ENCODE measurements around the gene TMPRSS6. TPM values are rescaled to one million over a fixed set of nuclear protein-coding genes. Genes with fewer than 3 reads are reported as not detected.

Gene TMPRSS6
- total RNA-seq, 1 experiment from 2014 or later, result not detected

- Mint-ChIP-seq H3K27ac (ENCODE audit: low read depth, unreplicated experiment) (no peak overlapping the region), H3K4me1 (ENCODE audit: insufficient read depth, unreplicated experiment) (no peaks in the 10 kb centered on the region), H3K4me3 (ENCODE audit: unreplicated experiment) (no peak overlapping the region), H3K27me3 (ENCODE audit: insufficient read depth, unreplicated experiment) (peaks cover 14% of the 10 kb centered on the region), H3K9me3 (ENCODE audit: unreplicated experiment) (no peaks in the 10 kb centered on the region), H3K36me3 (ENCODE audit: insufficient read depth, unreplicated experiment) (no peaks in the 10 kb centered on the region)
- TF ChIP-seq CTCF (IDR thresholded peaks at IDR 0.05; ENCODE audit: unreplicated experiment), result no peak
- BruUV-seq (replicated peaks), result no TSS peak
- POLR2A ChIA-PET, result interaction anchor here (0.6 kb wide), 1 partner anchor 544 kb away, joined by 4 read pairs; no protein-coding TSS in a partner anchor
- no peak for DNase-seq (ENCODE audit: unreplicated experiment)
- CTCF ChIA-PET, result no interaction called here
- intact Hi-C loops (cut with micrococcal nuclease), result no loop called here
Measured at GRCh38 chr22:37064553-37064952, 45.0 kb downstream of the TMPRSS6 start.

GRCh38 chr22:37063431-37064420 is 45.8 kb downstream of the TMPRSS6 start:
- POLR2A ChIA-PET, result no interaction called here
- CTCF ChIA-PET, result no interaction called here
- Mint-ChIP-seq H3K36me3 (ENCODE audit: insufficient read depth, unreplicated experiment) (no peaks in the 10 kb centered on the region), H3K9me3 (ENCODE audit: unreplicated experiment) (no peaks in the 10 kb centered on the region), H3K27ac (ENCODE audit: low read depth, unreplicated experiment) (no peak overlapping the region), H3K4me1 (ENCODE audit: insufficient read depth, unreplicated experiment) (no peaks in the 10 kb centered on the region), H3K4me3 (ENCODE audit: unreplicated experiment) (no peak overlapping the region), H3K27me3 (ENCODE audit: insufficient read depth, unreplicated experiment) (peaks cover 14% of the 10 kb centered on the region)
- TF ChIP-seq CTCF (IDR thresholded peaks at IDR 0.05; ENCODE audit: unreplicated experiment), result no peak
- intact Hi-C loops (cut with micrococcal nuclease), result no loop called here
- DNase-seq (ENCODE audit: unreplicated experiment), result no peak
- no TSS peak for BruUV-seq (replicated peaks)

- CTCF ChIA-PET, result no interaction called here
- Mint-ChIP-seq H3K27ac (ENCODE audit: low read depth, unreplicated experiment) (no peak overlapping the region), H3K4me1 (ENCODE audit: insufficient read depth, unreplicated experiment) (no peaks in the 10 kb centered on the region), H3K36me3 (ENCODE audit: insufficient read depth, unreplicated experiment) (peaks cover 3% of the 10 kb centered on the region), H3K27me3 (ENCODE audit: insufficient read depth, unreplicated experiment) (peaks cover 14% of the 10 kb centered on the region), H3K4me3 (ENCODE audit: unreplicated experiment) (no peak overlapping the region), H3K9me3 (ENCODE audit: unreplicated experiment) (no peaks in the 10 kb centered on the region)
- no peak for TF ChIP-seq CTCF (IDR thresholded peaks at IDR 0.05; ENCODE audit: unreplicated experiment)
- no peak for DNase-seq (ENCODE audit: unreplicated experiment)
- POLR2A ChIA-PET, result interaction anchor here (0.7 kb wide), 1 partner anchor 74 kb away, joined by 4 read pairs; no protein-coding TSS in a partner anchor
- BruUV-seq (replicated peaks), result no TSS peak
- intact Hi-C loops (cut with micrococcal nuclease), result no loop called here
Measured at GRCh38 chr22:37062702-37063381, 46.7 kb downstream of the TMPRSS6 start.

GRCh38 chr22:37062376-37062675 is 47.2 kb downstream of the TMPRSS6 start:
- Mint-ChIP-seq H3K36me3 (ENCODE audit: insufficient read depth, unreplicated experiment) (peaks cover 8% of the 10 kb centered on the region), H3K4me3 (ENCODE audit: unreplicated experiment) (no peak overlapping the region), H3K9me3 (ENCODE audit: unreplicated experiment) (no peaks in the 10 kb centered on the region), H3K27ac (ENCODE audit: low read depth, unreplicated experiment) (no peak overlapping the region), H3K4me1 (ENCODE audit: insufficient read depth, unreplicated experiment) (no peaks in the 10 kb centered on the region), H3K27me3 (ENCODE audit: insufficient read depth, unreplicated experiment) (peaks cover 13% of the 10 kb centered on the region)
- DNase-seq (ENCODE audit: unreplicated experiment), result no peak
- no peak for TF ChIP-seq CTCF (IDR thresholded peaks at IDR 0.05; ENCODE audit: unreplicated experiment)
- intact Hi-C loops (cut with micrococcal nuclease), result no loop called here
- CTCF ChIA-PET, result no interaction called here
- BruUV-seq (replicated peaks), result no TSS peak
- POLR2A ChIA-PET, result interaction anchor here (0.7 kb wide), 1 partner anchor 74 kb away, joined by 4 read pairs; no protein-coding TSS in a partner anchor

Measured in MCF 10A (cell line).